ENCODE results near the gene TYROBP.

GRCh38 chr19:35869327-35870123 lies 38.6 kb downstream of the TYROBP start:
- TF ChIP-seq CTCF (IDR thresholded peaks at IDR 0.05) (no peak), POLR2A (IDR thresholded peaks at IDR 0.05) (no peak)
